ENCODE results near the gene PRDM11. TPM values are rescaled to one million over a fixed set of nuclear protein-coding genes. Genes with fewer than 3 reads are reported as not detected.

The PRDM11 gene
- total RNA-seq, 4 donors from 2014 or later = 29.5 to 43.2 (median 33.5) TPM

- Histone ChIP-seq H3K4me1 (peaks cover 19 to 68% (median 37%) of the 10 kb centered on the region in 4 donors), H3K9me3 (no peaks in the 10 kb centered on the region), H3K36me3 (no peaks in the 10 kb centered on the region), H3K4me3 (no peak overlapping the region), H3K27me3 (no peaks in the 10 kb centered on the region), H3K27ac (replicated peaks in 1 of 4) (no peak overlapping the region)
- intact Hi-C loops (cut with DNase I) = loop anchor here (5.0 kb wide), 1 partner anchor 63 kb away; no protein-coding TSS in a partner anchor
- WGBS = 97% methylated on average over 8 of the region's 8 CpGs
- TF ChIP-seq EP300 (IDR thresholded peaks at IDR 0.05) (no peak), POLR2AphosphoS5 (IDR thresholded peaks at IDR 0.05) (no peak), POLR2A (IDR thresholded peaks at IDR 0.05; ENCODE audit: low read depth) (no peak)
- TF ChIP-seq, protein P1, sequence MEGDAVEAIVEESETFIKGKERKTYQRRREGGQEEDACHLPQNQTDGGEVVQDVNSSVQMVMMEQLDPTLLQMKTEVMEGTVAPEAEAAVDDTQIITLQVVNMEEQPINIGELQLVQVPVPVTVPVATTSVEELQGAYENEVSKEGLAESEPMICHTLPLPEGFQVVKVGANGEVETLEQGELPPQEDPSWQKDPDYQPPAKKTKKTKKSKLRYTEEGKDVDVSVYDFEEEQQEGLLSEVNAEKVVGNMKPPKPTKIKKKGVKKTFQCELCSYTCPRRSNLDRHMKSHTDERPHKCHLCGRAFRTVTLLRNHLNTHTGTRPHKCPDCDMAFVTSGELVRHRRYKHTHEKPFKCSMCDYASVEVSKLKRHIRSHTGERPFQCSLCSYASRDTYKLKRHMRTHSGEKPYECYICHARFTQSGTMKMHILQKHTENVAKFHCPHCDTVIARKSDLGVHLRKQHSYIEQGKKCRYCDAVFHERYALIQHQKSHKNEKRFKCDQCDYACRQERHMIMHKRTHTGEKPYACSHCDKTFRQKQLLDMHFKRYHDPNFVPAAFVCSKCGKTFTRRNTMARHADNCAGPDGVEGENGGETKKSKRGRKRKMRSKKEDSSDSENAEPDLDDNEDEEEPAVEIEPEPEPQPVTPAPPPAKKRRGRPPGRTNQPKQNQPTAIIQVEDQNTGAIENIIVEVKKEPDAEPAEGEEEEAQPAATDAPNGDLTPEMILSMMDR (IDR thresholded peaks at IDR 0.05) = no peak
- no peak for DNase-seq (ENCODE audit: extremely low spot score)
Measured at GRCh38 chr11:45149483-45150056, 3.1 kb downstream of the PRDM11 start.

DNA sequence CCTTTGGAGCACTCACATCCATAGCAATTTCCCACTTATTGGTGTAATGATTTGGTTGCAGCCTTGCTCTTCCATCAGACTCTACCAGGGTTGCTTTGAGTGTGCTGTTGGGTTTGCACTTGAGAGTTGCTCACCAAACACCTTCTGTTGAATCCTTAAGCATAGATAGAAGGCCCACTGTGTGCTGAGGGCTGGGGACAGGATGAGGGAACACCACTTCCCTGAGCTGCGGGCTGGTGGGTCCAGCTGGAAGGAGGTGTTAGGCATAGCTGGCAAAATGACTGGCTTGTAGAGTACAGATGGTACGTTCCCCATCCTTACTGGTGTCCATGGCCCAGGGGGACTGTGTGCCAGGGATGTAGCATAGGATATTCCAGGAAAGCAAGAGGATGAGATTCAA is 3.9 kb downstream of the PRDM11 start:
- no peak for DNase-seq (ENCODE audit: extremely low spot score)
- Histone ChIP-seq H3K27me3 (no peaks in the 10 kb centered on the region), H3K9me3 (no peaks in the 10 kb centered on the region), H3K36me3 (no peaks in the 10 kb centered on the region), H3K4me1 (peaks cover 24 to 71% (median 41%) of the 10 kb centered on the region in 4 donors), H3K27ac (replicated peaks in 1 of 4) (no peak overlapping the region), H3K4me3 (no peak overlapping the region)
- intact Hi-C loops (cut with DNase I) = no loop called here
- 100% methylated on average over 2 of the region's 2 CpGs for WGBS
- TF ChIP-seq EP300 (IDR thresholded peaks at IDR 0.05) = no peak

GRCh38 chr11:45150943-45151342 is 4.5 kb downstream of the PRDM11 start:
- no peaks in the 10 kb centered on the region for H3K27me3 ChIP-seq
- H3K27ac ChIP-seq (replicated peaks in 1 of 4) = no peak overlapping the region
- H3K4me3 ChIP-seq = no peak overlapping the region
- H3K36me3 ChIP-seq = no peaks in the 10 kb centered on the region
- peaks cover 18 to 71% (median 41%) of the 10 kb centered on the region in 4 donors for H3K4me1 ChIP-seq
- no peaks in the 10 kb centered on the region for H3K9me3 ChIP-seq
- intact Hi-C loops (cut with DNase I) = no loop called here
- 88% methylated on average over 4 of the region's 4 CpGs for WGBS
- TF ChIP-seq, protein P1 (IDR thresholded peaks at IDR 0.05) = no peak
- no peak for TF ChIP-seq POLR2AphosphoS5 (IDR thresholded peaks at IDR 0.05)
- no peak for TF ChIP-seq EP300 (IDR thresholded peaks at IDR 0.05)
- TF ChIP-seq POLR2A (IDR thresholded peaks at IDR 0.05; ENCODE audit: low read depth) = no peak
- no peak for DNase-seq (ENCODE audit: extremely low spot score)

GRCh38 chr11:45151362-45151982 is 5.0 kb downstream of the PRDM11 start:
- Histone ChIP-seq H3K4me3 (no peak overlapping the region), H3K36me3 (no peaks in the 10 kb centered on the region), H3K9me3 (no peaks in the 10 kb centered on the region), H3K4me1 (peaks cover 15 to 73% (median 44%) of the 10 kb centered on the region in 4 donors), H3K27ac (replicated peaks in 1 of 4) (no peak overlapping the region), H3K27me3 (no peaks in the 10 kb centered on the region)
- DNase-seq (ENCODE audit: extremely low spot score) = no peak
- 89% methylated on average over 6 of the region's 6 CpGs for WGBS
- intact Hi-C loops (cut with DNase I) = no loop called here
- TF ChIP-seq POLR2A (IDR thresholded peaks at IDR 0.05; ENCODE audit: low read depth) (no peak), EP300 (IDR thresholded peaks at IDR 0.05) (no peak), POLR2AphosphoS5 (IDR thresholded peaks at IDR 0.05) (no peak)
- TF ChIP-seq, protein P1 (IDR thresholded peaks at IDR 0.05) = no peak

GRCh38 chr11:45152740-45153595 is 6.5 kb downstream of the PRDM11 start:
- TF ChIP-seq, protein P1 (IDR thresholded peaks at IDR 0.05) = no peak
- TF ChIP-seq POLR2A (IDR thresholded peaks at IDR 0.05; ENCODE audit: low read depth) = no peak
- no peak for TF ChIP-seq EP300 (IDR thresholded peaks at IDR 0.05)
- TF ChIP-seq POLR2AphosphoS5 (IDR thresholded peaks at IDR 0.05) = no peak
- H3K36me3 ChIP-seq = no peaks in the 10 kb centered on the region
- no peak for DNase-seq (ENCODE audit: extremely low spot score)
- intact Hi-C loops (cut with DNase I) = no loop called here
- 96% methylated on average over 11 of the region's 14 CpGs for WGBS
- no peaks in the 10 kb centered on the region for H3K27me3 ChIP-seq
- H3K27ac ChIP-seq (replicated peaks in 1 of 4) = no peak overlapping the region
- no peak overlapping the region for H3K4me3 ChIP-seq
- peaks cover 27 to 81% (median 53%) of the 10 kb centered on the region in 4 donors for H3K4me1 ChIP-seq
- H3K9me3 ChIP-seq = no peaks in the 10 kb centered on the region
